ENCODE results near the gene NUP214.

DNA sequence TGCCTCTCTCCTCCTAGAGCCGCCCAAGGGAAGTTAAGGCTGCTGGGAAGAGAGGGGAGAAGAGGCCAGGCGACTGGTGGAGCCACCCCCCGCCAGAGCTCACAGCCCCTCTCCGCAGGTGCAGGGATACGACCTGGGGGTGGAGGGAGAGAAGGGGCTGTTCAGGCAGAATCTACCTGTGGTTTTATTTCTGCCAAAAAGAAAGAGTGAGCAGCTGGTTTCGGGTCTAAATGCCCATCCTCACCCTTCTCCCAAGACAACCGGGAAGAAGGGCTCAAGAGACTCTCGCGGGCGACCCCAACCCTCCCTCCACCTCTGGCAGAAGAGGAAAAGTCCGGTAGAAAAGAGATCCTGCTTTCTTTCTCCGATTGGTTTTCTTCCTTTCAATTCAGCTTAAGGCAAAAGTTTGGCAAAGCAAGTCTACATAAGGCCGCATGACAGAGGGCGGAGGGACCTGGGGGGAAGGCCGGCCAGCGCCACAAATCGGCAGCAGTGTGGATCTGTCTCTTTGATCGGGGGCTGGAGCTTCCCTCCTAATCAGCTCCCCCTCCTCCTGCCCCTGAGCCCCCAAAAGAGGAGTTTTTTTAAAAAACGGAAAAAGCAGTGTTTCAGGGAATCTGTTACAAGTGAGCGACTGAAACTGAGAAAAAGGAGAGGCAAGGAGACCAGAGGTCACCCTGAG lies 134.7 kb downstream of the NUP214 start:
- TF ChIP-seq, protein P1, sequence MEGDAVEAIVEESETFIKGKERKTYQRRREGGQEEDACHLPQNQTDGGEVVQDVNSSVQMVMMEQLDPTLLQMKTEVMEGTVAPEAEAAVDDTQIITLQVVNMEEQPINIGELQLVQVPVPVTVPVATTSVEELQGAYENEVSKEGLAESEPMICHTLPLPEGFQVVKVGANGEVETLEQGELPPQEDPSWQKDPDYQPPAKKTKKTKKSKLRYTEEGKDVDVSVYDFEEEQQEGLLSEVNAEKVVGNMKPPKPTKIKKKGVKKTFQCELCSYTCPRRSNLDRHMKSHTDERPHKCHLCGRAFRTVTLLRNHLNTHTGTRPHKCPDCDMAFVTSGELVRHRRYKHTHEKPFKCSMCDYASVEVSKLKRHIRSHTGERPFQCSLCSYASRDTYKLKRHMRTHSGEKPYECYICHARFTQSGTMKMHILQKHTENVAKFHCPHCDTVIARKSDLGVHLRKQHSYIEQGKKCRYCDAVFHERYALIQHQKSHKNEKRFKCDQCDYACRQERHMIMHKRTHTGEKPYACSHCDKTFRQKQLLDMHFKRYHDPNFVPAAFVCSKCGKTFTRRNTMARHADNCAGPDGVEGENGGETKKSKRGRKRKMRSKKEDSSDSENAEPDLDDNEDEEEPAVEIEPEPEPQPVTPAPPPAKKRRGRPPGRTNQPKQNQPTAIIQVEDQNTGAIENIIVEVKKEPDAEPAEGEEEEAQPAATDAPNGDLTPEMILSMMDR (IDR thresholded peaks at IDR 0.05), result no peak
- no peak for TF ChIP-seq ZFX (IDR thresholded peaks at IDR 0.05; ENCODE audit: borderline replicate concordance)
